Measurements from ENCODE around the gene KRTAP12-3.
"Not testable (repeated sequence)": the region's sequence is repeated elsewhere in the genome, so short reads cannot be mapped to it uniquely, and the experiment has no call there.

Gene KRTAP12-3, protein sequence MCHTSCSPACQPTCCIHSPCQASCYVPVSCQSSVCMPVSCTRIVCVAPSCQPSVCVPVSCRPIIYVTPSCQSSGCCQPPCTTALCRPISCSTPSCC

DNA sequence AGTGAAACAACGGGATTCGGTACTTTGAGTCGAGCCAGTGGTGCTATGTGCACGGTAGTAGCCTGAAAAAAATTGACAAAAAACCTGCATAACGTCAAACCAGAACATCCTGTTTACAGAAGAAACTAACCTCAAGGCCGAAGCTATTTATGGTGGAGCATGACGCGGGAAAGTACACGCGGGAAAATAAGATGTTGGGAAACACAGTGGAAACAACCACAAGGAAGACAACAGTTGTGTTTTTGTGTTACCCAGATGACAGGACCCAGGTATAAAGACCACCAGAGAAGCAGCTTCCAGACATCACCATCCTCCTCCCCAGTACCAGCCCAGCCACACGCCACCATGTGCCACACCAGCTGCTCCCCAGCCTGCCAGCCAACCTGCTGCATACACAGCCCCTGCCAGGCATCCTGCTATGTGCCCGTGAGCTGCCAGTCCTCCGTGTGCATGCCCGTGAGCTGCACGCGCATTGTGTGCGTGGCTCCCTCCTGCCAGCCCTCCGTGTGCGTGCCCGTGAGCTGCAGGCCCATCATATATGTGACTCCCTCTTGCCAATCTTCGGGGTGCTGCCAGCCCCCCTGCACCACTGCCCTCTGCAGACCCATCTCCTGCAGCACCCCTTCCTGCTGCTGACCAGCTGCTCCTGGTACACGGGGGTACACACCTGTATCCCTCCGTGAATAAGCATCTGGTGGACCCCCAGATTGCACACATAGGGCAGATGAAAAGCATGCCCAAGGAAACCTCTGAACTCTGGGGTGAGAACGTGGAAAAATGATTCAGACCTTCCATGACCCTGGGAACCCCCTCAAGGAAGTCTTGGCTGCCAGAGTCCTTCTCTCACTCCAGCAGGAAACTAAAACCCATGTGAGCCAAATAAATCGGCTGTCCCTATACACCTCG, at the start of gene KRTAP12-3:
Gene KRTAP12-3 (plus strand): TSS at position 298 of the 906 bp plus-strand sequence. CDS start 48 bp downstream, at position 346.
- DNase-seq (ENCODE audit: low read depth in 2 of 3, low spot score in 2 of 3) = no peak

DNA sequence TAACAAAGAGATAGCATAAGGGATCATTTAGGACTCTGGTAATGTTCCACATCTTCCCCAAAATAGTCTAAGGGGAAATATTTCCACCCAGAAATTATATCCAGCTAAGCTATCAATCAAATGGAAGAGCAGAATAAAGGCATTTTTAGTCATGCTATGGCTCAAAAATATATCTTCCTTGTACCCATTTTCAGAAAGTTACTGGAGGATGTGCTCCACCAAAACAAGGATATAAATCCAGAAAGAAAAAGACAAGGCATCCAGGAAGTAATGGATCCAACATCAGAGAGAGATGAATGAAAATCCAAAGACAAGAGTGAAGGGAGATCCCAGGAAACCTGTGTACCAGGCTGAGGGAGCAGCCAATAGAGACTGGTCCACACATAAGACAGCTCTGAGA, 48.5 kb upstream of the KRTAP12-3 start:
- no peak for DNase-seq (ENCODE audit: low read depth in 2 of 3, low spot score in 2 of 3)

DNA sequence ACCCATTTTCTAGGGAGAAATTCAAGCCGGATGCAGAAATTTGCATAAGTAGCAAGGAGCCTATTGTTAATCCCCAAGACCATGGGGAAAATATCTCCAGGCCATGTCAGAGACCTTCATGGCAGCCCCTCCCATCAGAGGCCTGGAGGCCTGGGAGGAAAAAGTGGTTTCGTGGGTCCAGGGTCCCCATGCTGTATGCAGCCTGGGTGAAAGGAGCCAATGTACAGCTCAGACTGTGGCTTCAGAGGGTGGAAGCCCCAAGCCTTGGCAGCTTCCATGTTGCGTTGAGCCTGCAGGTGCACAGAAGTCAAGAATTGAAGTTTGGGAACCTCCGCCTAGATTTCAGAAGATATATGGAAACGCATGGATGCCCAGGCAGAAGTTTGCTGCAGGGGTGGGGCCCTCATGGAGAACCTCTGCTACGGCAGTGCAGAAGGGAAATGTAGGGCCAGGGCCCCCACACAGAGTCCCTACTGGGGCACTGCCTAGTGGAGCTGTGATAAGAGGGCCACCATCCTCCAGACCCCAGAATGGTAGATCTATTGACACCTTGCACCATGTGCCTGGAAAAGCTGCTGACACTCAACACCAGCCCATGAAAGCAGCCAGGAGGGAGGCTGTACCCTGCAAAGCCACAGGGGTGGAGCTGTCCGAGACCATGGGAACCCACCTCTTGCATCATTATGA, 47.4 kb upstream of the KRTAP12-3 start:
- DNase-seq (ENCODE audit: low read depth in 2 of 3, low spot score in 2 of 3) = not testable (repeated sequence)

DNA sequence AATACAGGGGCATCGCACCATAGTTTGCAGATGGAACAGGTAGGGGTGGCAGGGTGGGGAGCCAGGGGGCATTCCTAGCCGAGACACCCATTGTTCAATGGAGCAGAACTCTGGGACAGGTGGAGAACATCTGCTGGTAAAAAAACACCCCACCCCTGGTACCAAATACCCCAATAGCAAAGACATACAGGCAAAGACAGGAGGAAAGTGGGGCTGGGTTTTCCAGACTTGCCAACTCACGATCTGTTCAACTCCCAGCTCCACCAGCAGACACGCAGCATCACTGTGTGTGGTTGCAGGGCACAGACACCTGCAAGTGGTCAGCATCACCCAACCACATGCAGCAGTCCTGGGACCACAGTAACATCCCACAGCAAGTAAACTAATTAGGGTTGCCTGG, 46.2 kb upstream of the KRTAP12-3 start:
- DNase-seq (ENCODE audit: low read depth in 2 of 3, low spot score in 2 of 3) = no peak

DNA sequence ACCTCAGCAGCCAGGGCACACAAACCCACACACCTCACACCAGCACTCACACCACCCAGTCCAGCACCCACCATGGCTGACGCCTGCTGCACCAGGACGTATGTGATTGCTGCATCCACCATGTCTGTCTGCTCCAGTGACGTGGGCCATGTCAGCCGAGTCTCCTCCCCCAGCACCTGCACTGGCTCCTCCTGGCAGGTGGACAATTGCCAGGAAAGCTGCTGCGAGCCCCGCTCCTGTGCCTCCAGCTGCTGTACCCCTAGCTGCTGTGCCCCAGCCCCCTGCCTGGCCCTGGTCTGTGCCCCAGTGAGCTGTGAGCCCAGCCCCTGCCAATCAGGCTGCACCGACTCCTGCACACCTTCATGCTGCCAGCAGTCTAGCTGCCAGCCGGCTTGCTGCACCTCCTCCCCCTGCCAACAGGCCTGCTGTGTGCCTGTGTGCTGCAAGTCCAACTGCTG, 45.7 kb upstream of the KRTAP12-3 start, which contains the start of gene KRTAP10-8:
Gene KRTAP10-8 (plus strand): TSS at position 51 of the 458 bp plus-strand sequence. CDS start 22 bp downstream, at position 73.
- DNase-seq (ENCODE audit: low read depth in 2 of 3, low spot score in 2 of 3) = no peak

DNA sequence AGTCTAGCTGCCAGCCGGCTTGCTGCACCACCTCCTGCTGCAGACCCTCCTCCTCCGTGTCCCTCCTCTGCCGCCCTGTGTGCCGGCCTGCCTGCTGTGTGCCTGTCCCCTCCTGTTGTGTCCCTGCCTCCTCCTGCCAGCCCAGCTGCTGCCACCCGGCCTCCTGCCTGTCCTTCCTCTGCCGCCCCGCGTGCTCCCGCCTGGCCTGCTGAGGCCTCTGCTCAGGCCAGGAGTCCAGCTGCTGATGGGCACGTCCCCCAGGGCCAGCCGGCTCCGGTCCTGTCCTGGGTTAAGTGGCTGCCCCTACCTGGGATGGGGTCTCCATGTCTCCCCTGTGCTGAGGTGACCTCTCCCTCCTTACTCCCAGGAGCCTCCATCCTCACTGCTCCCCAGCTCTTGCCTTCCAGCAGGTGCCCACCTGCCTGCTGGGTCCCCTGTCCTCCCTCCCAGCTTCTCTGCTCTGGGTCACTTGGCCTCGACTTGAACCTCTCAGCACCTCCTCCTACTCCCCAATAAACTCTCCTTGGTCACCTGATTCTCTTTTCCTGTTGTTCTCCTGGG, 45.0 kb upstream of the KRTAP12-3 start:
- no peak for DNase-seq (ENCODE audit: low read depth in 2 of 3, low spot score in 2 of 3)

DNA sequence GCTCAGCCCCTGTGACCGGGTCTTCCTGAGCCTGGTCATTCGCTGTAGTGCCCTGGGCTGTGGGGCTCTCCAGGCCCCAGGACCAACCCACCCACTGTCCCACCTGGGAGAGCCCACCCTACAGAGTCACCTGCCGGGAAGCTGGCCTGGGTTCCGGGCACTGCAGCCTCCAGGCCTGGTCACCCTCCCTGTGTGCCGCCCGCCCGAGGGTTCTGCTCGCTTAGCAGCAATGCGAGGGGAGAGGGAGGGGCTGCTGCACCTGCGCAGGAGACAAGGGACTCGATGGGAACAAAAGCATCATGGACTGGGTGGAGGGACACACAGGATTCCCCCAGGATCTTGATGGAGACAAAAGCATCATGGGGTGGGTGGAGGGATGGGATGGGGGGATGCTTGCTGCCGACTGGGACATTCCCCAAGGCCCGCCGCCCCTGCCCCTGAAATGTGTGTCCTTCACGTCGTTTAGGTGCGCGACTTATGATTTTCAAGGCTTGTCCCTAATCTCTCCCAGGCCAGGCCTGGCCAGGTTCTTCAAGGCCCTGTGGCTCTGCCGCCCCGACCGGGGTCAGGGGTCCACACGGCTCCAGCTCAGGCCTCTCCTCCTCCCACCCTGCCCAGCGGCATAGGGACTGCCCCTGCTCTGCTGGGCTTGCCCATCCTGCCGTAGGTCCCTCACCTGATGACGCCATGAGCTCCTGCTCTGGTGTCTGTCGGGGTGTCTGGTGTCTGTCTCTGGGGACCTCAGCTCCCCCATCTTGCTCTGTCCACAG, 44.2 kb upstream of the KRTAP12-3 start:
- DNase-seq (ENCODE audit: low read depth in 2 of 3, low spot score in 2 of 3) = no peak

DNA sequence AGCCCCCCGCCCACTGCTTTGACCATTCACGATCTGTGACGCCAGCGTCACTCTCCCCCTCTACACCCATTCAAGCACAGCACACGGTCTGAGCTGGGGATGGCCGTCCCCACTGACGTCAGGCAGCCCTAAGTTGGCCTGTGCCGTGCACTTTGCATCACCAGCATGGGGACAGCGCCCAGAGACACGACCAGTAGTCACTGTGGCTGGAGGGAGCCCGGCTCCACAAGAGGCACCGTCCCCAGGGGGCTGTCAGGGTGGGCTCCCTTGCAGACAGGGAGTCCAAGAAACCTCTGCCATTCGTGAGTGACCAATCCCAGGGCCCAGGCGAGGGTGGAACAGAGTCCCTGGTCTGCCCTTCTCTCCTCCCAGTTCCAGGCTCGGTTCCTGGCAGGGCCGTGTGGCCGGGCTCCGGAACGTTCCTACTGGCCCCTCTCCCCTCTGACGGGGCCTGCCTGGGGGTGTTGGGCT, 43.5 kb upstream of the KRTAP12-3 start:
- no peak for DNase-seq (ENCODE audit: low read depth in 2 of 3, low spot score in 2 of 3)

DNA sequence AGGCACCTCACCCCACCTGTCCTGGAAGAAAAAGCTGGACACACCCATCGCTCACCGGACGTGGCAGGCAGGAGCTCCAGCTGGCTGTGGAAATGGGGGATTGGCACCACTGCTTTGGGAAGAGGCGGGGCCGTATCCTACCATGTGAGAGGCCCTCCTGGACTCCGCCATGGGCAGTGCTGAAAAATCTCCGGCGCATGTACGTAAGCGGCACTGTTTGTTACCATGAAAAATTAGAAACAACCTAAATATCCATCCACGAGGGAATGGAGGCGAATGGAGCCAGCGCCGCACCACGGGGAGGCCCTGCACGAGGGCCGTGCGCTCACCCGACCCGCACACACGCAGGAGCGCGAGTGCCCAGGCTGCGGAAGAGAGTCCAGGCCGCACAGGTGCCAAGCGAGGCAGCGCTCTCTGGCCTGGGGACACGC, 42.8 kb upstream of the KRTAP12-3 start:
- no peak for DNase-seq (ENCODE audit: low read depth in 2 of 3, low spot score in 2 of 3)

DNA sequence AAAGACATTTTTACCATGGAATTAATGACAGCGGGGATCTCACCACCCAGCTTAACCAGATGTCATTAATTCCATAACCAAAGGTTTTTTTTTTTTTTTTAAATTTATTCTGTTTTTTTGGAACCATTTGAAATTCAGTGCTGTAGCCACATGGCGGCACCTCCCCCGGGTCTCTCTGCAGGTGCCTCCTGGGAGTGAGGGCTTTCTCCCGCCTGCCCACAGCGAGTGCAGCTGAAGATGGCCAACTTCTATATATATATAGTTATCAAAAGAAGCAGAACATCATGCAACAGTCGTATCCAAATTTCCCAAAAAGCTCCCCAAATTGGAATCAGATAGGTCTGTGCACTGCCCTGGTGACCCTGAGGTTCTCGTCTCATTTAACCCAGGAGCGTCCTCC, 42.3 kb upstream of the KRTAP12-3 start:
- DNase-seq (ENCODE audit: low read depth in 2 of 3, low spot score in 2 of 3) = no peak

DNA sequence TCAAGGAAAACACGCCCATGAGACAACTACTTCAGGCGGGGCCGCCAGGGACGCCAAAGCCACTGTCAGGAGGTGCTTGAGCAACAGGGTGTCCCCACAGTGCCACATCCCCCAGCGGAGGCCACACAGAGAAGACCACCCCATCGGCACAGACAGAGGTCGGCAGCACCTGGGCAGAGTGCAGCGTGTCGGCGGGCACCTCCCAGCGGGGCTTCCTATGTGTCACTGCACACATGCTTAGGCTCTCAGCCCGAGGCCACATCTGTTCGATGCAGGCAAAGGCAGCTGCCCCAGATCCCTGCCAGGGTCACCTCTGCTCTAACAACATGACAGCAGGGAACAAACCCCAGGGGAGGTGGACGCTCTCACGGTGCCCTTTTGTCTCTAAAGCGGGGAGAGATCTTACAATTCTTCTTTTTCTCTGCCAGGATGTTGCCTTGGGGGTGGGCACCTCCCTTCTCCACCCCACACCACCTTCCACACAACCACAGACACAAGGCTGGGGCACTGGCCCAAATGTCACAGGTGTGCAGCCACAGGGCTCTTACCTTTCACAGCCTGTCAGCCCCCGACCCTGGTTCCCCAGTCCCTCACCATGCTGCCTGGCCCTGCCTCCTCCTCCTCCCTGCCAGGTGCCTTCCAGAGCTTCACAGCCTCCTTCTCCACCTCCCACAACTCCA, 41.7 kb upstream of the KRTAP12-3 start:
- no peak for DNase-seq (ENCODE audit: low read depth in 2 of 3, low spot score in 2 of 3)

DNA sequence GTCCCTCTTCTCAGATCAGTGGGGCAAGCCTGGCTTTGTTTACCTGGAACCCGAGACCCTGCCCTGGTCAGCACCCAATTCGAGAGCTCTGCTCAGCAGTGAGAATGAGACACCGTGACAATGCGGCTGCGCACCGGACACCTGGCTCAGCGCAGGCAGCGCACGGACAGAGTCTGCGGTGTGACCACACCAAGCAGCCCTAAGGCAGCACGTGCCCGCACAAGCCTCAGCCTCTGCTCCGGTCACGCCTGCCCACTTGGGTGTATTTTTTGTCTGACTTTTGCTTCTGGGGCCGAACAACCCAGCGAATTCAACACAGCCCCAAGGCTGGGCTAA, 41.2 kb upstream of the KRTAP12-3 start:
- DNase-seq (ENCODE audit: low read depth in 2 of 3, low spot score in 2 of 3) = no peak

DNA sequence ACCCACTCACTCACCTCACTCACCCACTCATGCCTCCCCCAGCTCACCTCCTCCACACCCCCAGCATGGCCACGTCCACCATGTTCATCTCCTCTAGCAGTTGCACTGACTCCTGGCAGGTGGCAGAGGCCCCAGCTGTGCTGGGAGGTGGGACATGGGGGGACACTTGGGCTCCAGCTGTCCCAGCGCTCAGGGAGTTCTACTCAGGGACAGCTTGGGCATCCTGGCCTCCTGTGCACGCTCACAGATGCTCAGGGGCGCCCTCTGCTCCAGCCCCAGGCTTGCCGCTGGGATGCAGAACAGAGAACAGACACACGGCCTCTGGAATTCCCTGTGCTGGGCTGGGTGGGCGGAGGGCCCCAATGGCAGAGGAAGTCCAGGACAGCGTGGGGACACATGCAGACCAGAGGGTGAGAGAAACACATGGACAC, 40.6 kb upstream of the KRTAP12-3 start:
- no peak for DNase-seq (ENCODE audit: low read depth in 2 of 3, low spot score in 2 of 3)

DNA sequence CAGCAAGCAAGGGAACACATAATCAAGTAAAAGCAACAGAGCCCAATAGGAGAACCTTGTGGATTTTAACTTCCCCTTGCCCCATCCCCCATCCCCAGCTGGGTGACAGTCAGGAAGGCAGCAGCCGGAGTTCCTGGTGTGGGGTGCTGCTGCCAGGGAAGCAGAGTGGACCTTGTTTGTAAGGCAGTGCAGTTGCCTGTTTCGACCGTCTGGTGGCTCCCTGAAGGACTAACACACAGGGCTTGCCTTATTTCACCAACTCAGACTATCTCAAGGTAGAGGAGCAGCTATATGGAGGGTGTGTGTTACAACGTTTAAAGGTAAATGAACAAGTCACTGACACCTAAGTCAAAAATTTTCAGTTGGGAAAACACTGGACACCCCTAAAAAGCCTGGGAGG, 39.2 kb upstream of the KRTAP12-3 start:
- no peak for DNase-seq (ENCODE audit: low read depth in 2 of 3, low spot score in 2 of 3)

DNA sequence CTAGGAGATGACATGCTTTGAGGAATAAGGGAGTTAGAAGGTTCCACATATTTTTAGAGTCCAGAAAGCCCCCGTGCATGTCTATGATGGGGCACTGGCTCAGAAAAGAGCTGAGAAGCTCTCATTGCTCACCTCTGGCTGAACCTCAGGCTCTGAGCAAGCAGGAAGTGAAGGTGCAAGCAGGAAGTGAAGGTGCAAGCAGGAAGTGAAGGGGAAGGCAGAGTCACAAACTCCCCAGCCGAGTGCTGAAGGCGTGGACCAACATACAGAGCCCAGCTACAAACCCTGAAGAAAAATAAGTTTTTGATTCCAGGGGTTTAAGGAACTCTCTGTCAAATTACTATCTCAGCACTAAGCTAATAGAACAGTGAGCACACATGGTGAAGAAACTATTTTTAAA, 38.8 kb upstream of the KRTAP12-3 start:
- DNase-seq (ENCODE audit: low read depth in 2 of 3, low spot score in 2 of 3) = peak in 1 of 3 experiments; percentile 10

DNA sequence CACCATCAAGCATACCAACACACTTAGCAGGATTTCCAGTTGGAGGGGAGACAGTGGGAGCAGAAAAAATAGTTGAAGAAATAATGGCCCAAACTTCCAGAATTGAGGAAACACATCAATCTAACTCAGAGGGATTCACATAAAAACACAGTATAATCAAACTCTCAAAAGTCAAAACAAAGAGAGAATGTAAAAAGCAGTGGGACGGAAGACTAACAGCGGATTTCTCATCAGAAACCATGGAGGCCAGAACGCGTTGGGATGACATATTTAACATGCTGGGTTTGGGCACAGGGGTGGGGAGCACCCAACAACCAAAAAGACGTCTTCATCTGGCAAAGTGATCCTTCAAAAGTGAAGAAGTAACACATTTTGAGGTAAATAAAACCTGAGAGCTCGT, 37.8 kb upstream of the KRTAP12-3 start:
- DNase-seq (ENCODE audit: low read depth in 2 of 3, low spot score in 2 of 3) = no peak

DNA sequence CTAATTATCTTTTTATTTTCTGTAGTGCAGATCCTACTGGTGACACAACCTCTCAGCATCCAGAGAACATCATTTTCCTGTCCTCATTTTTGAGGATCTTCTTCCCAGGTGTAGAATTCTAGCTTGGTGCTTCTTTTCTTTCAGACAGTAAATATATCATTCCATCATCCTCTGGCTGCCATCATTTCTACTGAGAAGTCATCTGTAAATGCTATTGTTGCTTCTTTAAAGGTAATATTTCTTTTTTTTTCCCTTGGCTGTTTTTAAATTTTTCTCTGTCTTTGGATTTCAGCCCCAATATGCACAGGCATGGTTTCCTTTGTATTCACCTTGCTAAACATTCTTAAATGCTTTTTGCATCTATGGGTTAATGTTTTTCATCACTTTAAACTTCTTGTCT, 34.2 kb upstream of the KRTAP12-3 start:
- DNase-seq (ENCODE audit: low read depth in 2 of 3, low spot score in 2 of 3) = no peak

DNA sequence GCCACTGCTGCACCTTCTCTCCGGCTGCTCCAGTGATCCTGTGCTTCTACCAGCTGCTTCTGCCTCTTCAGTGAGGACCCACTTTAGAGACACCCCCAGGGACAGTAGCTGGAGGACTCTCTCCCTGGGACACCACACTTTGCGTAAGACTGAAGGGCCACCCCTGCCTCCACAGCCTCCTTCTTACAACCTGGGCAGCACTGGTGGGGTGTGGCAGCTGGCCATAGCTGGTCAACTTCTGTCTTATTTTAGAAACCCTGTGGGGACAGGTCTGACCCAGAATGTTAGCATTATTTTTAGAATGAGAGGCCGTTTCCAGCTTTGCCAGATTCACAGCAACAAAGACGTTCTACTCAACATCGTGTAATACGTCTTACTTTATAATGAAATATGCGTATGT, 32.0 kb upstream of the KRTAP12-3 start:
- DNase-seq (ENCODE audit: low read depth in 2 of 3, low spot score in 2 of 3) = no peak

DNA sequence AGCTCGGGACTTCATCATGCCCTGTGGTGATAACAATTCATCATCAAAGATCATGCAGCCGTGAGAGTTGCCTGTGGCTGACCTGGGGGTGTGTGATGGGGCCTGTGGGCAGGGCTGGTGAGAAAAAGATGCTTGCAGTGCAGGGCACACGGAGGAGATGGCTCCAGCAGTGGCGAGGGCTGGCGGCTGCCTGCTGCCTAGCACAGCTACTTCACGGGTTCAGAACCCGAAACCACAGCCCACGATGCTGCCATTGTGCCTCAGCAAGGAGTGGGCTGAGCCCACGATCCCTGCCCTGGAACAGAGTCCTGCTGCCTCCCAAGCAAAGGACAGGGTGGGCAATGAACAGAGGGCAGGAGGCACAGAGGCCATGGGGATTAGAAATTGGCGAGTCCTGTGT, 31.5 kb upstream of the KRTAP12-3 start:
- no peak for DNase-seq (ENCODE audit: low read depth in 2 of 3, low spot score in 2 of 3)

DNA sequence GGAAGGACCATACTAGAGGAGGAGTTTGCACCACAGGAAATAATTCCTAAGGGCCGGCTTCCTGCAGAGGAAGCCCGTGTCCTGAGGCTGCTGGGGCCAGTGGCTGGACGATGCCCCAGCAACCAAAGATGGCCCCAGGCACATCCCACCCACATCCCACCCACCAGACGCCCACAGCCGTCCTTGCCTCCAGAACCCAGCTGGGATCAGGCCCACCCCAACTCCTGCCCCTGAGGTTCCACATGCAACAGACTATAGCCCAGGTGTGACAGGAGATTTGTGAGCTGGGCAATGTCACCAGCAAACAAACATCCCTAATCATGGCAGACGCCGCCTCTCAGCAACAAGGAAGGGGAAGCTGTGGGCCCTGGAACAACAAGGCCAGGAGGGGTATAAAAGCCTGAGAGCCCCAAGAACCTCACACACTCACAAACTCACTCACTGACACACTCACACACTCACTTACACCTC, 31.0 kb upstream of the KRTAP12-3 start, which contains the start of gene KRTAP10-9:
Gene KRTAP10-9 (plus strand): TSS at position 421 of the 471 bp plus-strand sequence. CDS start 79 bp downstream, outside the sequence.
- no peak for DNase-seq (ENCODE audit: low read depth in 2 of 3, low spot score in 2 of 3)

All from activated CD8-positive, alpha-beta memory T cell treated with anti-CD3 and anti-CD28 coated beads for 48 hours (primary cell).